ENCODE data around the gene TMEM87B. TPM values are rescaled to one million over a fixed set of nuclear protein-coding genes. Genes with fewer than 3 reads are reported as not detected.

Gene TMEM87B
- 10 to 100 TPM; 23.8 to 24.0 TPM for total RNA-seq

- Mint-ChIP-seq H3K36me3 (ENCODE audit: low read depth) (peaks cover 20% of the 10 kb centered on the region), H3K27ac (peak within 1 kb of the TSS; percentile 98), H3K9me3 (no peaks in the 10 kb centered on the region), H3K4me3 (peak within 1 kb of the TSS; percentile 95), H3K27me3 (peaks cover 1% of the 10 kb centered on the region), H3K4me1 (peaks cover 41% of the 10 kb centered on the region)
- DNase-seq = peak; percentile 98
- ChIA-PET POLR2A (interaction anchor here (1.0 to 2.0 kb wide), 8 partner anchors 9 to 428 kb away, joined by 3 to 13 read pairs (median 4); partner anchors contain the start of genes ANAPC1 and ZC3H8), CTCF (interaction anchor here (1.2 kb wide), 2 partner anchors 168 to 171 kb away, joined by 4 to 6 read pairs; partner anchors contain the start of gene ANAPC1)
Measured at GRCh38 chr2:112054847-112055729, at the start of gene TMEM87B. TSS of gene TMEM87B (plus strand) at chr2:112055269. CDS start at chr2:112055592, 323 bp downstream.

GRCh38 chr2:112005406-112006075 is 49.5 kb upstream of the TMEM87B start:
- Mint-ChIP-seq H3K27ac (no peak overlapping the region), H3K4me1 (peaks cover 5% of the 10 kb centered on the region), H3K9me3 (no peaks in the 10 kb centered on the region), H3K36me3 (ENCODE audit: low read depth) (no peaks in the 10 kb centered on the region), H3K4me3 (no peak overlapping the region), H3K27me3 (peaks cover 4% of the 10 kb centered on the region)
- no peak for DNase-seq
- CTCF ChIA-PET = no interaction called here
- POLR2A ChIA-PET = no interaction called here

GRCh38 chr2:112006076-112006410 is 49.0 kb upstream of the TMEM87B start:
- H3K4me3 Mint-ChIP-seq = no peak overlapping the region
- H3K27me3 Mint-ChIP-seq = peaks cover 4% of the 10 kb centered on the region
- ChIA-PET CTCF (no interaction called here), POLR2A (no interaction called here)
- no peak for DNase-seq
- H3K36me3 Mint-ChIP-seq (ENCODE audit: low read depth) = no peaks in the 10 kb centered on the region
- peaks cover 5% of the 10 kb centered on the region for H3K4me1 Mint-ChIP-seq
- no peaks in the 10 kb centered on the region for H3K9me3 Mint-ChIP-seq
- no peak overlapping the region for H3K27ac Mint-ChIP-seq

- no peak overlapping the region for H3K4me3 Mint-ChIP-seq
- no peak for DNase-seq
- H3K27me3 Mint-ChIP-seq = peaks cover 4% of the 10 kb centered on the region
- CTCF ChIA-PET = no interaction called here
- H3K4me1 Mint-ChIP-seq = no peaks in the 10 kb centered on the region
- H3K27ac Mint-ChIP-seq = no peak overlapping the region
- POLR2A ChIA-PET = no interaction called here
- H3K36me3 Mint-ChIP-seq (ENCODE audit: low read depth) = no peaks in the 10 kb centered on the region
- H3K9me3 Mint-ChIP-seq = no peaks in the 10 kb centered on the region
Measured at GRCh38 chr2:112007493-112007892, 47.6 kb upstream of the TMEM87B start.

- H3K27ac Mint-ChIP-seq = no peak overlapping the region
Measured at GRCh38 chr2:112008910-112009485, 46.1 kb upstream of the TMEM87B start.

GRCh38 chr2:112010751-112011150 is 44.3 kb upstream of the TMEM87B start:
- peaks cover 4% of the 10 kb centered on the region for H3K27me3 Mint-ChIP-seq
- ChIA-PET CTCF (no interaction called here), POLR2A (no interaction called here)
- H3K9me3 Mint-ChIP-seq = no peaks in the 10 kb centered on the region
- no peak overlapping the region for H3K27ac Mint-ChIP-seq
- no peaks in the 10 kb centered on the region for H3K4me1 Mint-ChIP-seq
- no peak for DNase-seq
- H3K4me3 Mint-ChIP-seq = no peak overlapping the region
- no peaks in the 10 kb centered on the region for H3K36me3 Mint-ChIP-seq (ENCODE audit: low read depth)

More at GRCh38 chr2:112008910-112009485, 46.1 kb upstream of the TMEM87B start:
- CTCF ChIA-PET = no interaction called here
- H3K27me3 Mint-ChIP-seq = peaks cover 4% of the 10 kb centered on the region
- no peaks in the 10 kb centered on the region for H3K9me3 Mint-ChIP-seq
- DNase-seq = no peak
- no peak overlapping the region for H3K4me3 Mint-ChIP-seq
- no peaks in the 10 kb centered on the region for H3K4me1 Mint-ChIP-seq
- H3K36me3 Mint-ChIP-seq (ENCODE audit: low read depth) = no peaks in the 10 kb centered on the region
- POLR2A ChIA-PET = no interaction called here

GRCh38 chr2:112012556-112012955 is 42.5 kb upstream of the TMEM87B start:
- no peak for DNase-seq
- CTCF ChIA-PET = no interaction called here
- Mint-ChIP-seq H3K27me3 (peaks cover 13% of the 10 kb centered on the region), H3K27ac (no peak overlapping the region), H3K9me3 (no peaks in the 10 kb centered on the region), H3K4me1 (no peaks in the 10 kb centered on the region), H3K36me3 (ENCODE audit: low read depth) (no peaks in the 10 kb centered on the region), H3K4me3 (no peak overlapping the region)
- POLR2A ChIA-PET = no interaction called here

GRCh38 chr2:112018846-112019245 is 36.2 kb upstream of the TMEM87B start:
- no peak overlapping the region for H3K4me3 Mint-ChIP-seq
- ChIA-PET CTCF (no interaction called here), POLR2A (no interaction called here)
- H3K36me3 Mint-ChIP-seq (ENCODE audit: low read depth) = no peaks in the 10 kb centered on the region
- peaks cover 29% of the 10 kb centered on the region for H3K27me3 Mint-ChIP-seq
- no peak for DNase-seq
- no peaks in the 10 kb centered on the region for H3K4me1 Mint-ChIP-seq
- no peak overlapping the region for H3K27ac Mint-ChIP-seq
- H3K9me3 Mint-ChIP-seq = no peaks in the 10 kb centered on the region

- no peaks in the 10 kb centered on the region for H3K36me3 Mint-ChIP-seq (ENCODE audit: low read depth)
- peaks cover 29% of the 10 kb centered on the region for H3K27me3 Mint-ChIP-seq
- CTCF ChIA-PET = no interaction called here
- H3K4me1 Mint-ChIP-seq = peaks cover 2% of the 10 kb centered on the region
- no peak overlapping the region for H3K27ac Mint-ChIP-seq
- POLR2A ChIA-PET = interaction anchor here (0.6 kb wide), 1 partner anchor 1342 kb away, joined by 3 read pairs; no protein-coding TSS in a partner anchor
- H3K9me3 Mint-ChIP-seq = no peaks in the 10 kb centered on the region
- no peak for DNase-seq
- no peak overlapping the region for H3K4me3 Mint-ChIP-seq
Measured at GRCh38 chr2:112019569-112019982, 35.5 kb upstream of the TMEM87B start.

- POLR2A ChIA-PET = no interaction called here
- no peak overlapping the region for H3K4me3 Mint-ChIP-seq
- CTCF ChIA-PET = no interaction called here
- DNase-seq = no peak
- peaks cover 29% of the 10 kb centered on the region for H3K27me3 Mint-ChIP-seq
- H3K27ac Mint-ChIP-seq = no peak overlapping the region
- H3K36me3 Mint-ChIP-seq (ENCODE audit: low read depth) = no peaks in the 10 kb centered on the region
- H3K9me3 Mint-ChIP-seq = no peaks in the 10 kb centered on the region
- peaks cover 2% of the 10 kb centered on the region for H3K4me1 Mint-ChIP-seq
Measured at GRCh38 chr2:112020561-112020960, 34.5 kb upstream of the TMEM87B start.

- Mint-ChIP-seq H3K27ac (no peak overlapping the region), H3K9me3 (no peaks in the 10 kb centered on the region), H3K4me1 (peaks cover 2% of the 10 kb centered on the region), H3K27me3 (peaks cover 26% of the 10 kb centered on the region), H3K36me3 (ENCODE audit: low read depth) (no peaks in the 10 kb centered on the region), H3K4me3 (no peak overlapping the region)
- no peak for DNase-seq
- POLR2A ChIA-PET = no interaction called here
- CTCF ChIA-PET = no interaction called here
Measured at GRCh38 chr2:112021290-112021689, 33.8 kb upstream of the TMEM87B start.

- H3K4me3 Mint-ChIP-seq = no peak overlapping the region
- peaks cover 2% of the 10 kb centered on the region for H3K4me1 Mint-ChIP-seq
- DNase-seq = no peak
- CTCF ChIA-PET = no interaction called here
- POLR2A ChIA-PET = no interaction called here
- peaks cover 25% of the 10 kb centered on the region for H3K27me3 Mint-ChIP-seq
- no peaks in the 10 kb centered on the region for H3K9me3 Mint-ChIP-seq
- H3K27ac Mint-ChIP-seq = no peak overlapping the region
- H3K36me3 Mint-ChIP-seq (ENCODE audit: low read depth) = no peaks in the 10 kb centered on the region
Measured at GRCh38 chr2:112021781-112022231, 33.3 kb upstream of the TMEM87B start.

GRCh38 chr2:112023707-112024106 is 31.4 kb upstream of the TMEM87B start:
- ChIA-PET CTCF (interaction anchor here (1.1 kb wide), 1 partner anchor 126 kb away, joined by 3 read pairs; no protein-coding TSS in a partner anchor), POLR2A (no interaction called here)
- H3K27me3 Mint-ChIP-seq = peaks cover 14% of the 10 kb centered on the region
- H3K4me3 Mint-ChIP-seq = no peak overlapping the region
- no peaks in the 10 kb centered on the region for H3K36me3 Mint-ChIP-seq (ENCODE audit: low read depth)
- no peak overlapping the region for H3K27ac Mint-ChIP-seq
- no peak for DNase-seq
- H3K4me1 Mint-ChIP-seq = peaks cover 2% of the 10 kb centered on the region
- H3K9me3 Mint-ChIP-seq = no peaks in the 10 kb centered on the region

Data from activated CD4-positive, alpha-beta memory T cell treated with anti-CD3 and anti-CD28 coated beads, Interleukin-2, amount 10 ng/mL, durations not matched to agents 7 days and 5 days (primary cell).